Kidney (tissue), 14 donors: ENCODE measurements around the gene OR2A2. TPM values are rescaled to one million over a fixed set of nuclear protein-coding genes. Genes with fewer than 3 reads are reported as not detected.

Experiments
- DNase-seq, 5 donors: peaks; one replicate each; pipeline ENCODE4 v3.0.0-alpha.2; 2013 to 2020
- FAIRE-seq: peaks from 2 replicates; lab custom pipeline; 2012; peaks lifted over from hg19 to GRCh38; lab: Jason Lieb, UNC
- H3K27ac ChIP-seq, 2 donors: one replicate each; pipeline ENCODE4 v1.7.0; 2013; ENCODE audit warnings: low read depth in 2 of 2, low read length in 2 of 2, inconsistent platforms in 1 of 2
- H3K27me3 ChIP-seq: one replicate; pipeline ENCODE4 v1.7.1; 2013; ENCODE audit warnings: low read length, inconsistent platforms; ENCODE audit not compliant: control insufficient read depth, insufficient read depth
- H3K36me3 ChIP-seq, 3 donors: one replicate each; pipeline versions ENCODE4 v1.7.0 to v1.7.1; 2013; ENCODE audit warnings: low read length in 3 of 3, control low read depth in 1 of 3, inconsistent platforms in 1 of 3; ENCODE audit not compliant: insufficient read depth in 3 of 3, control insufficient read depth in 2 of 3
- H3K4me1 ChIP-seq, 3 donors: one replicate each; pipeline versions ENCODE4 v1.7.0 to v1.7.1; 2013; ENCODE audit warnings: low read length in 3 of 3, inconsistent platforms in 1 of 3, low read depth in 1 of 3; ENCODE audit not compliant: control insufficient read depth in 2 of 3, insufficient read depth in 2 of 3
- H3K4me3 ChIP-seq, 3 donors: one replicate each; pipeline versions ENCODE4 v1.7.0 to v1.8.1; 2013; ENCODE audit warnings: low read length in 3 of 3, control low read depth in 1 of 3, inconsistent platforms in 1 of 3
- H3K9ac ChIP-seq, 3 donors: one replicate each; pipeline versions ENCODE4 v1.7.0 to v1.7.1; 2013; ENCODE audit warnings: low read length in 3 of 3, control low read depth in 1 of 3, inconsistent platforms in 1 of 3
- H3K9me3 ChIP-seq, 3 donors: one replicate each; pipeline versions ENCODE4 v1.7.0 to v1.7.1; 2013; ENCODE audit warnings: low read length in 3 of 3, control low read depth in 1 of 3, inconsistent platforms in 1 of 3; ENCODE audit not compliant: control insufficient read depth in 2 of 3, insufficient read depth in 1 of 3
- CTCF ChIP-seq: IDR thresholded peaks from 3 replicates; pipeline ENCODE4 v1.5.1; 2012; ENCODE audit warnings: mild to moderate bottlenecking, moderate library complexity, borderline replicate concordance; ENCODE audit not compliant: insufficient read depth; ENCODE audit errors: extremely low read depth
- intact Hi-C: fragments of 100-400 bp; cut with DNase I; formaldehyde crosslinking; loops from one replicate; pipeline ENCODE4 v1.11.1; 2022
- polyA plus RNA-seq: library from polyadenylated mRNA; stranded (reverse); fragments of 350-450 nt; fragmentation: Illumina TruSeq; extraction: RNeasy Lipid Tissue Mini Kit (QIAGEN cat#74804); gene quantifications from one replicate; pipeline ENCODE4 v1.2.3, GENCODE V29; 2014; ENCODE audit warnings: low read depth, low replicate concordance; ENCODE audit not compliant: insufficient read depth
- total RNA-seq: library from RNA; stranded (reverse); fragmentation: NEBNext Ultra II Directional; extraction: Animal tissue kit (Norgen Biotek cat#: 25700); gene quantifications from one replicate; pipeline ENCODE4 v1.2.1, GENCODE V29; 2021
- donor health status: control.
- donor health status: control.
- donor health status: control.
- donor health status: control.
- donor health status: control.
- donor health status: DM: yes; HTN: yes; CAD: no.
- donor health status: Normal renal cell carcinoma (clear cell type).

Gene OR2A2
- total and polyA plus RNA-seq, 2 donors from 2014 or later = not detected

- Histone ChIP-seq H3K27me3 (no peaks in the 10 kb centered on the region), H3K27ac (no peak overlapping the region), H3K4me1 (no peaks in the 10 kb centered on the region), H3K9ac (no peak overlapping the region), H3K36me3 (no peaks in the 10 kb centered on the region), H3K9me3 (no peaks in the 10 kb centered on the region), H3K4me3 (no peak overlapping the region)
- no peak for FAIRE-seq
- TF ChIP-seq CTCF = no peak
- intact Hi-C loops = no loop called here
- DNase-seq = no peak
These were observed 7.3 kb upstream of the OR2A2 start for GRCh38 chr7:144102041-144102440.

- Histone ChIP-seq H3K27ac (no peak overlapping the region), H3K27me3 (no peaks in the 10 kb centered on the region), H3K36me3 (no peaks in the 10 kb centered on the region), H3K9ac (no peak overlapping the region), H3K4me3 (no peak overlapping the region), H3K9me3 (no peaks in the 10 kb centered on the region), H3K4me1 (no peaks in the 10 kb centered on the region)
- FAIRE-seq = no peak
- intact Hi-C loops = no loop called here
- DNase-seq = no peak
- no peak for TF ChIP-seq CTCF
These were observed 4.2 kb upstream of the OR2A2 start for GRCh38 chr7:144105211-144105610.

- H3K9ac ChIP-seq = no peak overlapping the region
- H3K36me3 ChIP-seq = no peaks in the 10 kb centered on the region
- H3K4me3 ChIP-seq = no peak overlapping the region
- FAIRE-seq (no peak), DNase-seq (no peak)
- H3K27me3 ChIP-seq = no peaks in the 10 kb centered on the region
- no peaks in the 10 kb centered on the region for H3K9me3 ChIP-seq
- intact Hi-C loops = no loop called here
- H3K4me1 ChIP-seq = no peaks in the 10 kb centered on the region
- TF ChIP-seq CTCF = no peak
- no peak overlapping the region for H3K27ac ChIP-seq
These were observed 889 bp downstream of the OR2A2 start for GRCh38 chr7:144110272-144110671.

GRCh38 chr7:144113651-144114050 lies 4.3 kb downstream of the OR2A2 start:
- no peak overlapping the region for H3K4me3 ChIP-seq
- no peaks in the 10 kb centered on the region for H3K36me3 ChIP-seq
- FAIRE-seq (no peak), DNase-seq (no peak)
- no peak overlapping the region for H3K27ac ChIP-seq
- no peak for TF ChIP-seq CTCF
- no peak overlapping the region for H3K9ac ChIP-seq
- H3K4me1 ChIP-seq = no peaks in the 10 kb centered on the region
- intact Hi-C loops = no loop called here
- no peaks in the 10 kb centered on the region for H3K9me3 ChIP-seq
- no peaks in the 10 kb centered on the region for H3K27me3 ChIP-seq
